NCI-H2029 treated with DMSO at 0.1 percent for 48 hours (cell line): ENCODE data around the gene GRK5.

Source experiments
- DNase-seq: peaks from one replicate; lab custom pipeline; 2025; lab: John Stamatoyannopoulos, UW

The GRK5 gene

GRCh38 chr10:119360181-119360921 lies 153.0 kb downstream of the GRK5 start:
- no peak for DNase-seq

GRCh38 chr10:119361037-119361436 lies 153.7 kb downstream of the GRK5 start:
- DNase-seq, result no peak

- DNase-seq, result no peak
These were observed 154.8 kb downstream of the GRK5 start for GRCh38 chr10:119362122-119362521.

- no peak for DNase-seq
These were observed 157.6 kb downstream of the GRK5 start for GRCh38 chr10:119364645-119365600.

- DNase-seq, result no peak
These were observed 158.6 kb downstream of the GRK5 start for GRCh38 chr10:119365773-119366599.

GRCh38 chr10:119367841-119368549 lies 160.6 kb downstream of the GRK5 start:
- DNase-seq, result no peak

GRCh38 chr10:119368581-119368980 lies 161.2 kb downstream of the GRK5 start:
- DNase-seq, result no peak

- no peak for DNase-seq
These were observed 161.9 kb downstream of the GRK5 start for GRCh38 chr10:119368991-119369869.

GRCh38 chr10:119370111-119370741 lies 162.9 kb downstream of the GRK5 start:
- no peak for DNase-seq

GRCh38 chr10:119370972-119371703 lies 163.8 kb downstream of the GRK5 start:
- no peak for DNase-seq

- no peak for DNase-seq
These were observed 164.6 kb downstream of the GRK5 start for GRCh38 chr10:119371704-119372663.

- DNase-seq, result no peak
These were observed 166.1 kb downstream of the GRK5 start for GRCh38 chr10:119373294-119374102.

- no peak for DNase-seq
These were observed 166.9 kb downstream of the GRK5 start for GRCh38 chr10:119374236-119374635.

GRCh38 chr10:119375574-119376272 lies 168.4 kb downstream of the GRK5 start:
- DNase-seq, result no peak

- no peak for DNase-seq
These were observed 170.1 kb downstream of the GRK5 start for GRCh38 chr10:119377451-119377957.

- DNase-seq, result peak; percentile 53
These were observed 170.8 kb downstream of the GRK5 start for GRCh38 chr10:119377958-119378736.
